Measurements from ENCODE around the gene DNMT3A.
A peak's percentile ranks its signal among the peaks of the same experiment; 100 is the strongest.

- TF ChIP-seq CTCF (IDR thresholded peaks at IDR 0.05): no peak
- no peak for TF ChIP-seq EP300 (IDR thresholded peaks at IDR 0.05; ENCODE audit: low read depth)
- TF ChIP-seq POLR2AphosphoS5 (IDR thresholded peaks at IDR 0.05): no peak
- TF ChIP-seq POLR2A (IDR thresholded peaks at IDR 0.05): peak; percentile 22
These were observed 90.1 kb downstream of the DNMT3A start for GRCh38 chr2:25251422-25252273.
